Mesodermal cell (in vitro differentiated cells): ENCODE data around the gene MYCT1.
"Not testable (repeated sequence)": the region's sequence is repeated elsewhere in the genome, so short reads cannot be mapped to it uniquely, and the experiment has no call there.

ENCODE experiments used
- H3K27ac ChIP-seq: 2 replicates; pipeline ENCODE4 v1.7.0; 2013; ENCODE audit warnings: mild to moderate bottlenecking, low read depth, low read length, moderate library complexity; ENCODE audit not compliant: severe bottlenecking
- H3K36me3 ChIP-seq: 2 replicates; pipeline ENCODE4 v1.7.1; 2013; ENCODE audit warnings: mild to moderate bottlenecking, low read length, moderate library complexity; ENCODE audit not compliant: control insufficient read depth, insufficient read depth
- H3K4me1 ChIP-seq: one replicate; pipeline ENCODE4 v1.7.1; 2013; ENCODE audit warnings: mild to moderate bottlenecking, low read length; ENCODE audit not compliant: insufficient read depth, control insufficient read depth, poor library complexity, severe bottlenecking
- H3K4me3 ChIP-seq: 2 replicates; pipeline ENCODE4 v1.7.0; 2013; ENCODE audit warnings: low read length, control low read depth, mild to moderate bottlenecking; ENCODE audit not compliant: insufficient read depth, poor library complexity, severe bottlenecking; ENCODE audit errors: extremely low read depth
- H3K9me3 ChIP-seq: 2 replicates; pipeline ENCODE4 v1.7.1; 2013; ENCODE audit warnings: mild to moderate bottlenecking, low read length, moderate library complexity; ENCODE audit not compliant: control insufficient read depth
- WGBS, 2 experiments: methylation state at CpG; one replicate each; pipeline ENCODE4 v1.1.5; 2013; ENCODE audit warnings: missing lambda C conversion rate in 2 of 2; ENCODE audit not compliant: insufficient coverage in 2 of 2; 5-methylcytosine and 5-hydroxymethylcytosine counted together

MYCT1 gene

GRCh38 chr6:152685819-152686218 lies 11.9 kb upstream of the MYCT1 start:
- Histone ChIP-seq H3K4me1 (peaks cover 4% of the 10 kb centered on the region), H3K36me3 (no peaks in the 10 kb centered on the region), H3K4me3 (no peak overlapping the region), H3K27ac (no peak overlapping the region), H3K9me3 (no peaks in the 10 kb centered on the region)
- WGBS, 2 experiments, result 94 to 98% methylated on average over 11 of the region's 12 CpGs

DNA sequence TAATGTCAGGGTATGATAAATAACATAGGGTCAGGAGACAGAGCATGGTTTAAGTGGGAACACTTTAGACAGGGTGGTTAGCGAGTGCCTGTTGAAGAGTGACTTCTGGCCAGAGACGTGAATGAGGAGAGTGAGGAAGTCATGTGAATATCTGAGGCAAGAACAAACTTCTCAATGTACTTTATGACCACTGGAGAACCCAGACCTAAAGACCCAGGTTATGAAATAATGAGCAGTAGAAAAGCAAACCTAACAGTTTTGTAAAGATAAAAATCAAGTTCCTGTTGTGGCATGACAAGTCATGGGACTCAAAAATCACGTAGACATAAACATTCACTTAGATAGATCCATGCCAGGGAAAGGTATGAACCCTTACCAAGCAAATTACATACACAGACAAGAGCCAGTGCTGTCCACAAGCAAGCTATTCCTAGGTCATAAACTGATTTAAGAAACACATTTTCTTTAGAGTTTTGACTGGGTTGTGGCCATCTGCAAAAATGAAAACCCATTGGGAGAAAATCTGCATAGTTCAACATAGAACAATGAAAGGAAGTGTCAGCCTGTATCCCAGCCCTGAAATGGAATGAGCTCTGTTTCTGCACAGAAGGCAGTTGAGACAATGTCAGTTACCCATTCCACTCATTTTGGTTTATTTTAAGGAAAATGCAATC lies 2.2 kb upstream of the MYCT1 start:
- 100% methylated on average over 1 to 2 of the region's 3 CpGs for WGBS, 2 experiments
- no peaks in the 10 kb centered on the region for H3K36me3 ChIP-seq
- no peaks in the 10 kb centered on the region for H3K4me1 ChIP-seq
- no peaks in the 10 kb centered on the region for H3K9me3 ChIP-seq
- H3K27ac ChIP-seq, result no peak overlapping the region
- H3K4me3 ChIP-seq, result no peak overlapping the region

- WGBS, 2 experiments, result 83 to 100% methylated on average over 2 of the region's 2 CpGs
- Histone ChIP-seq H3K4me3 (no peak overlapping the region), H3K27ac (no peak overlapping the region), H3K4me1 (no peaks in the 10 kb centered on the region), H3K9me3 (no peaks in the 10 kb centered on the region), H3K36me3 (no peaks in the 10 kb centered on the region)
Observed at GRCh38 chr6:152696522-152696921, 1.2 kb upstream of the MYCT1 start.

GRCh38 chr6:152698692-152699091 lies 995 bp downstream of the MYCT1 start:
- Histone ChIP-seq H3K4me3 (peak overlapping the region; percentile 18), H3K9me3 (no peaks in the 10 kb centered on the region)
- WGBS, 2 experiments, result 100% methylated on average over 1 of the region's 1 CpG

DNA sequence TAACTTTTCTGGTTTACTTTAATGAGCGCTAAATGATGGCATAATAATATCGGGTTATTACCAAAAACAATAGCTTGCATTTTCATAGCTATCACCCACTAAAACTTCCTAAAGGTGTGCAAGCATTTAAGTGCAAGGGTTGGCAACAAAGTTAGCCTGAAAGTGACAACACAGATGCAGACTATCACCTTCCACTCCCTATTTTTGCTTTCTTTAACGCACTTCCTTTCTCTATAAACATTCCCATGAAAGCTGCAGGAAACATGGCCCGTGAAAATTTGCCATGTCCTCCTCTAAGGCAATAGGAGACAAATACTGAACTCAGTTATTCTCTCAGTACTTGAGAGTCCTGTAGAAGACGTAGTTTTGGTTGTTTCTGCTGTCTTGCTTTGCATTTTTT lies 2.7 kb downstream of the MYCT1 start:
- Histone ChIP-seq H3K27ac (no peak overlapping the region), H3K9me3 (no peaks in the 10 kb centered on the region), H3K36me3 (no peaks in the 10 kb centered on the region), H3K4me3 (peak overlapping the region; percentile 6), H3K4me1 (no peaks in the 10 kb centered on the region)
- 74 to 88% methylated on average over 1 to 4 of the region's 5 CpGs for WGBS, 2 experiments

More at GRCh38 chr6:152698692-152699091, 995 bp downstream of the MYCT1 start:
- no peaks in the 10 kb centered on the region for H3K4me1 ChIP-seq
- H3K36me3 ChIP-seq, result no peaks in the 10 kb centered on the region
- no peak overlapping the region for H3K27ac ChIP-seq

DNA sequence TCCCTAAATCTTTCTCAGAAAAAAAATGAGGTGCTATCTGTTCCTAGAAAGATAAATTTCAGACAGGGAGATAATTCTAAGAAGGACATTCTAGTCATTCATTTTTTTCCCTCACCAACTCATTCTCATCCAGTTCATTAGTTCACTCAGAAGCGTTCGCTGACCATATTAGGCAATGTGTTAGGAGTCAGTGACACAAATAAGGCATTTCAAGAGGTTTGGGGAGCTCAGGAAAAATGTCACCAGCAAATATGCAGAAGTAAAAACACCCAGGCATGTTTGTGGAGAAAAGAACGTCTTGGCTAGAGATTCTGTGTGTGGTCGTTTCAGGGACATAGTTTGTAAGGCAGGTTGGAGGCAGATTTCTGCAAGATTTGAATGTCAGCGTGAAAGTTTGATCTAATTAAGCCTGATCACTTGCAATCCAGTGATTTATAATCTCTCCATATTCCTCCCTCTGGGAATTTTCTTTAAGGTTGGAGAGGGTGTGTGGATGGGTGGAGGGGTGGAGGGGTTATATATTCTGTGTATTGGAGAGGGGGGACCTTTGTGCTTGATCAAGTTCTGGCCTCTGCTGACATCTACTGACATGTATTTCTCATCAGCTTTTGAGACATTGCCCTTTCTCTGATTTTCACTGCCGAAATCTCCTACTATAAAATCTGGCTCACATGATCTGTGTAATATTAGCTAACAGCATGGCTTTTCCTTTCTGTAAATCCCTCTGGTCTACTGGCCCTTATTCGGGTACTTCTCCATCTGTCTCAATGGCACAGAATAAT lies 3.6 kb downstream of the MYCT1 start:
- H3K27ac ChIP-seq, result no peak overlapping the region
- H3K9me3 ChIP-seq, result no peaks in the 10 kb centered on the region
- H3K4me3 ChIP-seq, result no peak overlapping the region
- 67 to 73% methylated on average over 4 to 5 of the region's 7 CpGs for WGBS, 2 experiments
- H3K4me1 ChIP-seq, result no peaks in the 10 kb centered on the region
- H3K36me3 ChIP-seq, result no peaks in the 10 kb centered on the region

- no peaks in the 10 kb centered on the region for H3K9me3 ChIP-seq
- H3K4me3 ChIP-seq, result no peak overlapping the region
- no peak overlapping the region for H3K27ac ChIP-seq
- H3K36me3 ChIP-seq, result no peaks in the 10 kb centered on the region
- WGBS, 2 experiments, result 78 to 90% methylated on average over 2 of the region's 4 CpGs
- no peaks in the 10 kb centered on the region for H3K4me1 ChIP-seq
Observed at GRCh38 chr6:152701863-152702401, 4.2 kb downstream of the MYCT1 start.

- H3K9me3 ChIP-seq, H3K4me3 ChIP-seq, H3K4me1 ChIP-seq, H3K36me3 ChIP-seq, H3K27ac ChIP-seq: not testable (repeated sequence)
Observed at GRCh38 chr6:152703750-152704149, 6.1 kb downstream of the MYCT1 start.

GRCh38 chr6:152705327-152705726 lies 7.6 kb downstream of the MYCT1 start:
- H3K9me3 ChIP-seq, result peaks cover 4% of the 10 kb centered on the region
- no peak overlapping the region for H3K27ac ChIP-seq
- H3K4me1 ChIP-seq, result no peaks in the 10 kb centered on the region
- no peak overlapping the region for H3K4me3 ChIP-seq
- H3K36me3 ChIP-seq, result no peaks in the 10 kb centered on the region
- WGBS, 2 experiments, result 100% methylated on average over 1 of the region's 2 CpGs; no CpG with 5 or more reads in 1 of the 2 experiments

DNA sequence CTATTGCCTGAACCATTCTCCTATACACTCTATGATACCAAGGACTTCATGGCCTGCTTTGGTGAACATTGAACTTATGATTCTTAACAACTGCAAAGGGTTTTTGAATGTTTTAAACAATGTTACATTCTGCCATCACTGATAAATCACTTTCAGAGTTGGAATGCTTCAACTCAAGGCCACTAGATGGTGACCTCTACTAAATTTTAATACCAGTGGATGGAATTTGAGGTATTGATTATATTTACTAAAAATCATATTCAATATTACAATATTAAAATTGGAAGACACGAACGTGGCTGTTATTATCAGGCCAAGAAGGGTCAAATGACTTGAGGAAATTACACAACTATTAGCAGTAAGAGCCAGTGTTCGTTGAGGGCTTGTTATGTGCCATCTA lies 18.6 kb downstream of the MYCT1 start:
- Histone ChIP-seq H3K4me1 (no peaks in the 10 kb centered on the region), H3K4me3 (no peak overlapping the region), H3K9me3 (no peaks in the 10 kb centered on the region), H3K27ac (no peak overlapping the region), H3K36me3 (no peaks in the 10 kb centered on the region)
- 71% methylated on average over 3 of the region's 3 CpGs; no CpG with 5 or more reads in 1 of the 2 experiments for WGBS, 2 experiments

DNA sequence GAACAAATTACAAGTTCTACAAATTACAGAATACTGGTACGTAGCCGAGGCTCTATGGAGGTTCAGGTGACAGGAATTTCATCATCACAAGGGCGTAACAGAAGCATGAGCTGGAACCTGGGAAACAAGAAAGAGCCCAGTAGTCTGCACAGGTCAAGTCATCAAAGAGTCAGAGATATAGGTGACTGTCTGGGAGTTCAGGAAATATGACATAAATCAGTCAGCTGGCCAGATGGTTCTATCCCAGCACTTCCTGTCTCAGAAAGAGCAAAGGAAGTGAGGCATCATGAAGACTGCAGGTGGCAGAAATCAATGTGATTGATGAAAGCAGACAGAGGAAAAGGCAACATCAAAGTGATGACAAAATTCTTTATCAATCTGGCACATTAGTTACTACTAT lies 23.3 kb downstream of the MYCT1 start:
- no peaks in the 10 kb centered on the region for H3K9me3 ChIP-seq
- no peaks in the 10 kb centered on the region for H3K36me3 ChIP-seq
- no peak overlapping the region for H3K27ac ChIP-seq
- peaks cover 7% of the 10 kb centered on the region for H3K4me1 ChIP-seq
- H3K4me3 ChIP-seq, result no peak overlapping the region
- WGBS, 2 experiments, result 50 to 71% methylated on average over 1 to 3 of the region's 3 CpGs
